ENCODE results near the gene OCEL1.
"Not testable (repeated sequence)": the region's sequence is repeated elsewhere in the genome, so short reads cannot be mapped to it uniquely, and the experiment has no call there.

The OCEL1 gene

DNA sequence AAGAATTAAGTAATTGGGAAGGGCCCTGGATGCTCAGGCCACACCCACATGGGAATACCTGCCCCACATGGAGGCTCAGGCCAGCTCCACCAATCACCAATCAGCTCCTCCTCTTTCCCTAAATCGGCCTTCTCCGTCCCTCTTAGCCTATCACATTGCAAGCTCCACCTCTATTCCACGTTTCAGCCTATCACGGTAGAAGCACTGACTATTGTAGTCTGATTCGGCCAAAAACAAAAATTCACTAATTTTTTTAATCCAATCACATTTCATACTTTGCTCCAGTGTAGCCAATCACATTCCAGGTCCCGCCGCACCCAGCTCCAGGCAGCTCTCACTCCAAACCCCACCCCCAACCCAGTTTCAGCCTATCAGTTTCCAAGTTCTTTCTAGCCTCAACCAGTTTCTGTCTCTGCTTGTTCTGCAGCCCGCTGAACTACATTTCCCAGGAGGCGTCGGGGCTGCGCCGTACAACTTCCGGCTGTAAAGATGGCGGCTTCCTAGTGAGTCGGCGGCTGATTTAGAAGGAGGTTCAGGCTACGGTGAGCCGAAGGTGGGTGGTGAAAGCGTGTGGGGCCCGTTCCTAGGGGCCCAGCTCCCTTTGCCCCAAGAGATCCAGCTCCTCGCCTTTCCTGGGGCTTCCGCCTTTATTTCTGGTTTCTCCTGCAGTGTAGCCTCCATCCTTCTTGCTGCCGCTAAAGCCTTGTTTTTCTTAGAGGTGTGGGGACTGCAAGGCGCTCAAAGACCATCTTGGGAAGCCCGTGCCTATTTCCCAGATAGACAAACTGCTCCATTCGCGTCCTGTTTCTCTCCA, 41.2 kb downstream of the OCEL1 start, which contains the start of gene BABAM1:
BABAM1 (plus strand) TSS at position 469 of the 814 bp plus-strand sequence. CDS start 1,364 bp downstream, outside the sequence.
- H3K4me3 ChIP-seq (ENCODE audit: low read depth, low read length), result peak within 1 kb of the TSS; percentile 98
- in situ Hi-C loops (cut with HindIII; ENCODE audit: low sequenced_read_pairs), result no loop called here
- TF ChIP-seq, protein P1, sequence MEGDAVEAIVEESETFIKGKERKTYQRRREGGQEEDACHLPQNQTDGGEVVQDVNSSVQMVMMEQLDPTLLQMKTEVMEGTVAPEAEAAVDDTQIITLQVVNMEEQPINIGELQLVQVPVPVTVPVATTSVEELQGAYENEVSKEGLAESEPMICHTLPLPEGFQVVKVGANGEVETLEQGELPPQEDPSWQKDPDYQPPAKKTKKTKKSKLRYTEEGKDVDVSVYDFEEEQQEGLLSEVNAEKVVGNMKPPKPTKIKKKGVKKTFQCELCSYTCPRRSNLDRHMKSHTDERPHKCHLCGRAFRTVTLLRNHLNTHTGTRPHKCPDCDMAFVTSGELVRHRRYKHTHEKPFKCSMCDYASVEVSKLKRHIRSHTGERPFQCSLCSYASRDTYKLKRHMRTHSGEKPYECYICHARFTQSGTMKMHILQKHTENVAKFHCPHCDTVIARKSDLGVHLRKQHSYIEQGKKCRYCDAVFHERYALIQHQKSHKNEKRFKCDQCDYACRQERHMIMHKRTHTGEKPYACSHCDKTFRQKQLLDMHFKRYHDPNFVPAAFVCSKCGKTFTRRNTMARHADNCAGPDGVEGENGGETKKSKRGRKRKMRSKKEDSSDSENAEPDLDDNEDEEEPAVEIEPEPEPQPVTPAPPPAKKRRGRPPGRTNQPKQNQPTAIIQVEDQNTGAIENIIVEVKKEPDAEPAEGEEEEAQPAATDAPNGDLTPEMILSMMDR (IDR thresholded peaks at IDR 0.05; ENCODE audit: low read depth, low read length), result no peak
- DNase-seq (ENCODE audit: low read depth, low spot score), result peak; percentile 99

DNA sequence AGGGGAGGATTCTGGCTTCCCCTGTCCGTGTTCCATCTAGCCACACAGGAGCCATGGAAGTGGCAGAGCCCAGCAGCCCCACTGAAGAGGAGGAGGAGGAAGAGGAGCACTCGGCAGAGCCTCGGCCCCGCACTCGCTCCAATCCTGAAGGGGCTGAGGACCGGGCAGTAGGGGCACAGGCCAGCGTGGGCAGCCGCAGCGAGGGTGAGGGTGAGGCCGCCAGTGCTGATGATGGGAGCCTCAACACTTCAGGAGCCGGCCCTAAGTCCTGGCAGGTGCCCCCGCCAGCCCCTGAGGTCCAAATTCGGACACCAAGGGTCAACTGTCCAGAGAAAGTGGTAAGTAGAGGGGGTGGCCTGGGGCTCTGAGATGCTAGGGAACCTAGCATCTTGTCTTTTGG, 42.7 kb downstream of the OCEL1 start:
- no peak overlapping the region for H3K4me3 ChIP-seq (ENCODE audit: low read depth, low read length)
- in situ Hi-C loops (cut with HindIII; ENCODE audit: low sequenced_read_pairs), result no loop called here
- TF ChIP-seq, protein P1 (IDR thresholded peaks at IDR 0.05; ENCODE audit: low read depth, low read length), result no peak
- no peak for DNase-seq (ENCODE audit: low read depth, low spot score)

DNA sequence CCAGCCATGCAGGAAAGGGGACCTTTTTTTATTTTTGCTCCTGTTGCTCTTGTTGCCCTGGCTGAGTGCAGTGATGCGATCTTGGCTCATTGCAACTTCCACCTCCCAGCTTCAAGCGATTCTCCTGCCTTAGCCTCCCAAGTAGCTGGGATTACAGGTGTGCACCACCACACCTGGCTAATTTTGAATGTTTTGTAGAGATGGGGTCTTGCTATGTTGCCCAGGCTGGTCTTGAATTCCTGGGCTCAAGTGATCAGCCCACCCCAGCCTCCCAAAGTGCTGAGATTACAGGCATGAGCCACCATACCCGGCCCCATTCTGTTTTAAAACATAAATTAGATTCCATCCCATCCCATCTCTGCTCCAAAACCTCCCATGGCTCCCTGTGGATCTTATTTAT, 48.9 kb downstream of the OCEL1 start:
- DNase-seq (ENCODE audit: low read depth, low spot score); in situ Hi-C loops (cut with HindIII; ENCODE audit: low sequenced_read_pairs); H3K4me3 ChIP-seq (ENCODE audit: low read depth, low read length): not testable (repeated sequence)

- no peak for DNase-seq (ENCODE audit: low read depth, low spot score)
- TF ChIP-seq, protein P1 (IDR thresholded peaks at IDR 0.05; ENCODE audit: low read depth, low read length), result no peak
- in situ Hi-C loops (cut with HindIII; ENCODE audit: low sequenced_read_pairs), result no loop called here
- no peak overlapping the region for H3K4me3 ChIP-seq (ENCODE audit: low read depth, low read length)
These were observed 49.6 kb downstream of the OCEL1 start for GRCh38 chr19:17275441-17276175.

All from astrocyte of the spinal cord (primary cell).